CD8-positive, alpha-beta memory T cell (primary cell): ENCODE data around the gene FBN1. TPM values are rescaled to one million over a fixed set of nuclear protein-coding genes. Genes with fewer than 3 reads are reported as not detected.

ENCODE experiments used
- CTCF ChIA-PET: fragments of 350-600 bp; sonication (Branson Sonifier 250); formaldehyde crosslinking; loops from one replicate; lab custom pipeline; 2021; ENCODE audit warnings: antibody characterized with exemption; lab: Charles Lee
- POLR2A ChIA-PET: fragments of 350-600 bp; sonication (Branson Sonifier 250); formaldehyde crosslinking; loops from one replicate; lab custom pipeline; 2021; ENCODE audit warnings: antibody characterized with exemption; lab: Charles Lee
- DNase-seq, 5 donors: peaks; one replicate each; pipeline versions ENCODE4 v3.0.0 to v3.0.0-alpha.2; 2020 to 2022; ENCODE audit warnings: mixed read lengths in 1 of 5
- H3K27ac ChIP-seq: one replicate; pipeline ENCODE4 v1.7.0; 2013; ENCODE audit warnings: low read depth, mild to moderate bottlenecking, low read length, moderate library complexity
- H3K27me3 ChIP-seq: 2 replicates; pipeline ENCODE4 v1.7.0; 2013; ENCODE audit warnings: low read length, mild to moderate bottlenecking; ENCODE audit not compliant: insufficient read depth, poor library complexity, severe bottlenecking
- H3K36me3 ChIP-seq: 2 replicates; pipeline ENCODE4 v1.7.0; 2013; ENCODE audit warnings: mild to moderate bottlenecking, low read length, moderate library complexity; ENCODE audit not compliant: insufficient read depth
- H3K4me1 ChIP-seq: 2 replicates; pipeline ENCODE4 v1.7.0; 2013; ENCODE audit warnings: mild to moderate bottlenecking, low read length, moderate library complexity; ENCODE audit not compliant: insufficient read depth
- H3K4me3 ChIP-seq: 2 replicates; pipeline ENCODE4 v1.7.0; 2013; ENCODE audit warnings: mild to moderate bottlenecking, low read length
- H3K9me3 ChIP-seq: 2 replicates; pipeline ENCODE4 v1.7.0; 2013; ENCODE audit warnings: mild to moderate bottlenecking, low read length
- H3K27ac Mint-ChIP-seq, 8 donors: one replicate each; pipeline ENCODE4 v1.8.0; 2020 to 2021; ENCODE audit warnings: mixed read lengths in 8 of 8, mild to moderate bottlenecking in 6 of 8, inconsistent platforms in 3 of 8, moderate library complexity in 3 of 8
- H3K27me3 Mint-ChIP-seq, 2 donors: one replicate each; pipeline ENCODE4 v1.8.0; 2020 to 2021; ENCODE audit warnings: mixed read lengths in 2 of 2, mild to moderate bottlenecking in 1 of 2, moderate library complexity in 1 of 2
- H3K36me3 Mint-ChIP-seq, 3 donors: one replicate each; pipeline ENCODE4 v1.8.0; 2020 to 2021; ENCODE audit warnings: mixed read lengths in 3 of 3, inconsistent platforms in 1 of 3, mild to moderate bottlenecking in 1 of 3
- H3K4me1 Mint-ChIP-seq, 3 donors: one replicate each; pipeline ENCODE4 v1.8.0; 2020 to 2021; ENCODE audit warnings: mixed read lengths in 3 of 3, inconsistent platforms in 1 of 3, mild to moderate bottlenecking in 1 of 3
- H3K4me3 Mint-ChIP-seq, 7 donors: one replicate each; pipeline ENCODE4 v1.8.0; 2020 to 2021; ENCODE audit warnings: mixed read lengths in 7 of 7, mild to moderate bottlenecking in 6 of 7, moderate library complexity in 4 of 7, inconsistent platforms in 2 of 7
- H3K9me3 Mint-ChIP-seq, 5 donors: one replicate each; pipeline ENCODE4 v1.8.0; 2020 to 2022; ENCODE audit warnings: mixed read lengths in 5 of 5, mild to moderate bottlenecking in 3 of 5, moderate library complexity in 2 of 5, inconsistent platforms in 1 of 5
- polyA plus RNA-seq: library from polyadenylated mRNA; unstranded; fragments of 300-500 nt; fragmentation: Illumina TruSeq; gene quantifications from one replicate; pipeline ENCODE4 v1.2.3, GENCODE V29; 2021
- total RNA-seq, 2 experiments: library from RNA; stranded (reverse); gene quantifications; one replicate each; pipeline ENCODE4 v1.2.3, GENCODE V29; 2021

Gene FBN1
- total and polyA plus RNA-seq, 3 experiments from 2014 or later, result 0.13 to 0.46 (median 0.21) TPM

DNA sequence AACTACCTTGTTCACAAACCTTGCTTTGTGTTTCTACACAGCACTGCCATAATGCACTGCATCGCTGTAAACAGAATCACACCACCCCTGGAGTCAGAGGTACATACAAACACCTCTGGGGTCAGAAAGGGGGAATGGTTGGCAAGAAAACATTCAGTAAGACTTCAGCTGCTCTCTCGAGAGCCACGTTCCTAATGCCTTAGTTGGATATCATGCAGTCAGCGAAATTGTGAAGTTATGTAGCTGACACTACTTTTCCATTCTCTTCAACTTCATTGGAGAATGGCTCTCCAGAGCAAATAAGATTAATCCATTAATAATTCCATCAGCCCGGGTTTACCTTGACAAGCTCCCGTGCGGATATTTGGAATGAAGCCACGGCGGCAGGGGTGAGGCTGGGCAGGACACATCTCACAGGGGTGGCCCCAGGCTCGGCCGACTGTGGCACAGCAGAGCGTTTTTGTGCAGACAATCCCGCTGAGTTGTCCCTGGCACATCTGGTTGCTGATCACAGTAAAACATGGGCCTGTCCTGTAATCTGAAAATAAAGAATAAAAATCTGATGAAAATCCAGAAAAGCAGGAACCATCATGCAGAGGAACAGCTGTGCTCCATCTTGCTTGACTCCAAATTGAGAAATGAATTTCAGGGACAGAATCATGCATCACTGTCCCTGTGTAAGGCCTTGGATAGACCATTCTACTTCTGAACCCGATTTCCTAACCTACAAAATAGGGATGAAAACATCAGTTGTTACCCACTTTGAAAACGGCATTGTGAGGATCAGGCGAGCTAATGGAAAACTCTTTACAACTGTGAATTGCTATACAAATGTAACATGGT lies 108.0 kb downstream of the FBN1 start:
- Mint-ChIP-seq H3K27ac (no peak overlapping the region), H3K9me3 (no peaks in the 10 kb centered on the region), H3K36me3 (no peaks in the 10 kb centered on the region), H3K27me3 (peaks cover 2 to 4% of the 10 kb centered on the region in 2 donors), H3K4me1 (no peaks in the 10 kb centered on the region), H3K4me3 (no peak overlapping the region)
- ChIA-PET CTCF (no interaction called here), POLR2A (no interaction called here)
- H3K4me3 ChIP-seq, result no peak overlapping the region
- DNase-seq, result no peak
- H3K27ac ChIP-seq, result no peak overlapping the region
- no peaks in the 10 kb centered on the region for H3K9me3 ChIP-seq
- H3K4me1 ChIP-seq, result no peaks in the 10 kb centered on the region
- H3K27me3 ChIP-seq, result no peaks in the 10 kb centered on the region
- no peaks in the 10 kb centered on the region for H3K36me3 ChIP-seq

DNA sequence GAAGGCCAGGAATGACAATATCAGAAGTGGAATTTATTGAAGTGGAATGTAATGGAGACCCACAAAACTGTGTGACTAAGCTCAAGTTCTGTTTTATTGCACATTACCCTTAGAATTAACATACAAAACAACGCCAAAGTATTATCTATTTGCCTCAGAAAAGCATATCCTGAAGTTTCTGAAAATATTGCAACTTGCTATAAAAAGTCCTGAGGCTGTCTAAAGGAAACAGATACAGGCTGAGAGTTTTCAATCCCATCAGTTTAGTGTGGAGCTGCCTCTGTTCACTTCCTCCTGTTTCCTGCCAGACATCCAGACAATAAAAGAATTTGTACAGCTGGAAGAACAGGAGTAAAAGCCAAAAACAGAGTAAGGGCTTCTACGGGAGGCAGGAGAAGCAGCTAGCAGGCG lies 108.8 kb downstream of the FBN1 start:
- Mint-ChIP-seq H3K27me3 (peaks cover under 1 to 3% of the 10 kb centered on the region in 2 donors), H3K27ac (no peak overlapping the region), H3K9me3 (no peaks in the 10 kb centered on the region), H3K4me1 (no peaks in the 10 kb centered on the region), H3K4me3 (no peak overlapping the region), H3K36me3 (no peaks in the 10 kb centered on the region)
- no peaks in the 10 kb centered on the region for H3K27me3 ChIP-seq
- no peaks in the 10 kb centered on the region for H3K9me3 ChIP-seq
- no peak overlapping the region for H3K4me3 ChIP-seq
- ChIA-PET CTCF (no interaction called here), POLR2A (no interaction called here)
- no peak for DNase-seq
- H3K36me3 ChIP-seq, result no peaks in the 10 kb centered on the region
- no peak overlapping the region for H3K27ac ChIP-seq
- no peaks in the 10 kb centered on the region for H3K4me1 ChIP-seq

DNA sequence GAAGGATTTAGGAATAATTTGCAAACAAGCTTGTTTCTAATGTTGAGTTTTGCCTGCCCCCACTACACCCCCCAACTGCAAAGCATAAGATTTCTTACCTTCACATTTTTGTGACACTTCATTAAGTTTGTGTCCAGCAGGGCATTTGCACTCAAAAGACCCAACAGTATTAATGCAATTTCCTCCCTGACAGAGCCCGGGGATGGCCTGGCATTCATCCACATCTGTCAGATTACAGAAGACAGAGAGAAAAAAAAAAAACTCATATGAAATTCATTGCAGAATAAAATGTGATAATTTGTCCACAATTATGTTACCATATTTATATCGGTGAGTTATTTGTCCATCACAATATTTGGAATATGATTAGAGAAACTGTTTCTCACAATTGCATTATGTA lies 111.5 kb downstream of the FBN1 start:
- ChIA-PET CTCF (no interaction called here), POLR2A (no interaction called here)
- no peak overlapping the region for H3K27ac Mint-ChIP-seq
- H3K9me3 Mint-ChIP-seq, result no peaks in the 10 kb centered on the region
- no peaks in the 10 kb centered on the region for H3K4me1 Mint-ChIP-seq
- H3K4me3 Mint-ChIP-seq, result no peak overlapping the region
- Histone ChIP-seq H3K27ac (no peak overlapping the region), H3K9me3 (no peaks in the 10 kb centered on the region), H3K4me3 (no peak overlapping the region), H3K27me3 (no peaks in the 10 kb centered on the region), H3K4me1 (no peaks in the 10 kb centered on the region), H3K36me3 (no peaks in the 10 kb centered on the region)
- H3K36me3 Mint-ChIP-seq, result no peaks in the 10 kb centered on the region
- H3K27me3 Mint-ChIP-seq, result peaks cover 0 to under 1% of the 10 kb centered on the region in 2 donors
- DNase-seq, result no peak

DNA sequence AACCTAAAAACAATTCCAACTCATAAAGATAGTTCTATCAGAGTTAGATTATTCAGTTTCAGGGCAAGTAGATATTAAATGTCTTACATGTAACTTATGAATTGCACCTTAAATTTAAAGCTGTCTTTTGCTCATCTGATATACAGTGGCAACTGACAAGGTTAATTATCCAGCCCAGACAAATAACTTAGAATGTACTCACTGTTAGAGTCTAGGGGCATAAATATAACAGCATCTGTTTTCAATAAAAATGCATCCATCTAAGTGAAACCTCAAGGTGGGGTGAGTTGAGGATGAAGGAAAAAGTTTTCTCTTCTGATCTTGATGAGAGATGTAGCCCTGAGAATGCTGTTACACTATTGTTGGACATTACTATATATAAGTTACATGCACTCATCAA lies 112.6 kb downstream of the FBN1 start:
- H3K4me3 ChIP-seq, result no peak overlapping the region
- Mint-ChIP-seq H3K27ac (no peak overlapping the region), H3K9me3 (no peaks in the 10 kb centered on the region), H3K36me3 (no peaks in the 10 kb centered on the region), H3K27me3 (no peaks in the 10 kb centered on the region), H3K4me3 (no peak overlapping the region), H3K4me1 (no peaks in the 10 kb centered on the region)
- no peaks in the 10 kb centered on the region for H3K27me3 ChIP-seq
- no peaks in the 10 kb centered on the region for H3K9me3 ChIP-seq
- DNase-seq, result no peak
- no peaks in the 10 kb centered on the region for H3K36me3 ChIP-seq
- H3K4me1 ChIP-seq, result no peaks in the 10 kb centered on the region
- H3K27ac ChIP-seq, result no peak overlapping the region
- ChIA-PET POLR2A (no interaction called here), CTCF (no interaction called here)

DNA sequence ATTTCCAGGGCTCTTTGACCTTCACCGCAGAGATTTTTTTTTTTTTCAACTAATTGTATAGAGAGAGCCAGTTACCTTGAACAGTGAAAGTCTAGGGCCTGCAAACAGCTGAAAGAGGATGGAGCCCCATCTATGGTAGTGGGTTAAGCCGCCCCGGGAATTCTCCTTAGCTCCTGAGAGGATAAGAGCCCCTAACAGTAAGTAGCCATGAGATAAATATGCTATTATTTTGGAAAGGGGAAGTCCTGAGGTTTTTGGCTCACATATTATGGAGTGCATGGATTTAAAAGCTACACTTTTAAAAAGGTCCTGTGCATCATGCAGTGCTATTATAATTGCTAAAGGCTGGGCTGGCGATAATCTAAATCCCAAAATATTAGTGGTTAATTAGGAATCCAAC lies 115.0 kb downstream of the FBN1 start:
- H3K4me3 Mint-ChIP-seq, result no peak overlapping the region
- H3K9me3 Mint-ChIP-seq, result no peaks in the 10 kb centered on the region
- no peaks in the 10 kb centered on the region for H3K36me3 Mint-ChIP-seq
- ChIA-PET CTCF (no interaction called here), POLR2A (no interaction called here)
- no peaks in the 10 kb centered on the region for H3K27me3 Mint-ChIP-seq
- no peak overlapping the region for H3K27ac Mint-ChIP-seq
- Histone ChIP-seq H3K4me3 (no peak overlapping the region), H3K36me3 (no peaks in the 10 kb centered on the region), H3K9me3 (no peaks in the 10 kb centered on the region), H3K27ac (no peak overlapping the region), H3K4me1 (no peaks in the 10 kb centered on the region), H3K27me3 (no peaks in the 10 kb centered on the region)
- no peaks in the 10 kb centered on the region for H3K4me1 Mint-ChIP-seq
- no peak for DNase-seq

DNA sequence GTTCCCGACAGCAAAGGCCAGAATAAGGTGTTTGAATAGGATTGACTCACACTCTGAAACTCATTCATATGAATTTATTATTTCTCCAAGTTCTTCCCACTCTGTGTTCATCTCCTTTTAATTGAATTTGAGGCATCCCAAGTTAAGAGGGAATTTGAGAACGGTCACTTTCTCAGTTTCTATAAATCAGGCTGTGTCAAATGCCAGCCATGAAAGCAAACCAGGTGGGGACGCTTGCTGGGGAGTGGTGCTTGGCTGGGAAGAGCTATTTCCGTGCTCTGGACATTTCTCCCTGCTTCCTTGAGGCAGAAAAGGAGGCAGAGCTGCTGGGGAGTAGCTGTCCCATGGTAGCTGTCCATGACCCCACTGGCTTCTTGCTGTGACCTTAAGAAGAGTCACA lies 116.6 kb downstream of the FBN1 start:
- H3K9me3 ChIP-seq, result no peaks in the 10 kb centered on the region
- ChIA-PET POLR2A (no interaction called here), CTCF (no interaction called here)
- no peaks in the 10 kb centered on the region for H3K4me1 ChIP-seq
- no peaks in the 10 kb centered on the region for H3K36me3 ChIP-seq
- Mint-ChIP-seq H3K36me3 (no peaks in the 10 kb centered on the region), H3K27ac (no peak overlapping the region), H3K4me1 (no peaks in the 10 kb centered on the region), H3K27me3 (no peaks in the 10 kb centered on the region), H3K9me3 (peaks cover 0 to 1% (median 0%) of the 10 kb centered on the region in 5 donors), H3K4me3 (no peak overlapping the region)
- H3K27ac ChIP-seq, result no peak overlapping the region
- no peak overlapping the region for H3K4me3 ChIP-seq
- no peaks in the 10 kb centered on the region for H3K27me3 ChIP-seq
- no peak for DNase-seq

DNA sequence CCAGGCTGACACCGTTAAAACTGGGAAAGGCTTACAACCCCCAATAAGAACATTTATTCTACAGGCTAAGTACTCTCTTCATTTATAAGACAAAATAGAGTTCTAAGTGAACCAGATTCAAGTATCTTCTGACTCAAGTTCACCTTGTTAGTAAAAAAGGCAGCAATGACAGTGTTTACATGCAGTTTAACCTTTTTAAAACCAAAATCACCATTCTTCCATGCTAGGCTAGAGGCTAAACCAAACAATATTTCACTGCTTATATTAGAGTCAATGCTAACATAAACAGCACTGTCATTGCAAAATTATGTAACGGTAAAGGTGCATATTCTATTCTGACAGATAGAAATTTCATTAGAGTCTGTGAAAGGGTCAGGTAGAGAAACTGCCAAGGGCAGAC lies 118.0 kb downstream of the FBN1 start:
- no peaks in the 10 kb centered on the region for H3K36me3 Mint-ChIP-seq
- H3K27ac Mint-ChIP-seq, result no peak overlapping the region
- POLR2A ChIA-PET, result no interaction called here
- H3K27me3 Mint-ChIP-seq, result no peaks in the 10 kb centered on the region
- no peaks in the 10 kb centered on the region for H3K27me3 ChIP-seq
- peaks cover 0 to 2% (median 0%) of the 10 kb centered on the region in 5 donors for H3K9me3 Mint-ChIP-seq
- no peaks in the 10 kb centered on the region for H3K36me3 ChIP-seq
- no peak for DNase-seq
- no peak overlapping the region for H3K4me3 Mint-ChIP-seq
- CTCF ChIA-PET, result no interaction called here
- no peaks in the 10 kb centered on the region for H3K4me1 Mint-ChIP-seq
- H3K9me3 ChIP-seq, result no peaks in the 10 kb centered on the region
- H3K4me3 ChIP-seq, result no peak overlapping the region
- no peak overlapping the region for H3K27ac ChIP-seq
- H3K4me1 ChIP-seq, result no peaks in the 10 kb centered on the region

DNA sequence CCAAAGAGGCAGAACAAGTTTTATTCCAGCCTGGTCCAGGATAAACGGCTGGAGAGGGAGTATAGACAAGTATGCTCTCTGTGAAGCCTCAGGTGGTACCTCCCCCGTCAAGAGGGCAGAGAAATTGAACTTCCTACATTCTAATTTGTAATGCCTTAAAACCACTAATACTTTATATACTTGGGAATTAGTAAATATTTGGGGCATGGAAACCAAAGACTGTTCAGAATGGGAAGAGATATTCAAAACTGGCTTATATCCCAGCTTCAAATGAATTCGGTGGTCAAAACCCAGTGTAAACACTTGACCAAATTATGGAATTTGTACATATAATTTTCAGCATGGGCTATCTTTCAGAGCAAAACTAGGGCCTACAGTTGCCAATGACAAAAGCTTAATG lies 122.6 kb downstream of the FBN1 start:
- no peaks in the 10 kb centered on the region for H3K27me3 ChIP-seq
- no peak for DNase-seq
- Mint-ChIP-seq H3K9me3 (peaks cover 0 to 4% (median 0%) of the 10 kb centered on the region in 5 donors), H3K4me1 (no peaks in the 10 kb centered on the region), H3K4me3 (no peak overlapping the region), H3K36me3 (no peaks in the 10 kb centered on the region), H3K27ac (no peak overlapping the region), H3K27me3 (peaks cover 0 to 3% of the 10 kb centered on the region in 2 donors)
- H3K4me3 ChIP-seq, result no peak overlapping the region
- H3K4me1 ChIP-seq, result no peaks in the 10 kb centered on the region
- H3K27ac ChIP-seq, result no peak overlapping the region
- H3K36me3 ChIP-seq, result no peaks in the 10 kb centered on the region
- CTCF ChIA-PET, result no interaction called here
- POLR2A ChIA-PET, result no interaction called here
- H3K9me3 ChIP-seq, result no peaks in the 10 kb centered on the region
